Tibial nerve (tissue), 4 donors: Measurements from ENCODE around the gene CCDC69.

Experiments
- EP300 ChIP-seq, 2 donors: sonication (generic); formaldehyde crosslinking; IDR thresholded peaks; one replicate each; pipeline ENCODE4 v1.6.1; 2017; ENCODE audit warnings: antibody characterized with exemption in 2 of 2, mild to moderate bottlenecking in 1 of 2
- POLR2A ChIP-seq, 2 donors: fragments of 450-650 bp; IDR thresholded peaks; one replicate each; pipeline ENCODE4 v1.6.1; 2017; ENCODE audit warnings: antibody characterized with exemption in 2 of 2, mild to moderate bottlenecking in 2 of 2, moderate library complexity in 2 of 2
- TF ChIP-seq, protein P1 (sequence below), 5 experiments: fragments of 200-600 bp in 3 of 5; fragments of 450-650 bp in 2 of 5; sonication (generic) in 3 of 5; IDR thresholded peaks; one replicate each; pipeline ENCODE4 v1.5.1; 2016 to 2019; ENCODE audit warnings: antibody characterized with exemption in 5 of 5, mild to moderate bottlenecking in 3 of 5, moderate library complexity in 2 of 5

GRCh38 chr5:151171529-151171928, 52.4 kb downstream of the CCDC69 start:
- TF ChIP-seq, protein P1, sequence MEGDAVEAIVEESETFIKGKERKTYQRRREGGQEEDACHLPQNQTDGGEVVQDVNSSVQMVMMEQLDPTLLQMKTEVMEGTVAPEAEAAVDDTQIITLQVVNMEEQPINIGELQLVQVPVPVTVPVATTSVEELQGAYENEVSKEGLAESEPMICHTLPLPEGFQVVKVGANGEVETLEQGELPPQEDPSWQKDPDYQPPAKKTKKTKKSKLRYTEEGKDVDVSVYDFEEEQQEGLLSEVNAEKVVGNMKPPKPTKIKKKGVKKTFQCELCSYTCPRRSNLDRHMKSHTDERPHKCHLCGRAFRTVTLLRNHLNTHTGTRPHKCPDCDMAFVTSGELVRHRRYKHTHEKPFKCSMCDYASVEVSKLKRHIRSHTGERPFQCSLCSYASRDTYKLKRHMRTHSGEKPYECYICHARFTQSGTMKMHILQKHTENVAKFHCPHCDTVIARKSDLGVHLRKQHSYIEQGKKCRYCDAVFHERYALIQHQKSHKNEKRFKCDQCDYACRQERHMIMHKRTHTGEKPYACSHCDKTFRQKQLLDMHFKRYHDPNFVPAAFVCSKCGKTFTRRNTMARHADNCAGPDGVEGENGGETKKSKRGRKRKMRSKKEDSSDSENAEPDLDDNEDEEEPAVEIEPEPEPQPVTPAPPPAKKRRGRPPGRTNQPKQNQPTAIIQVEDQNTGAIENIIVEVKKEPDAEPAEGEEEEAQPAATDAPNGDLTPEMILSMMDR (IDR thresholded peaks at IDR 0.05): no peak
- no peak for TF ChIP-seq POLR2A (IDR thresholded peaks at IDR 0.05)
- TF ChIP-seq EP300 (IDR thresholded peaks at IDR 0.05): no peak
